ENCODE measurements around the gene EPHA4.

DNA sequence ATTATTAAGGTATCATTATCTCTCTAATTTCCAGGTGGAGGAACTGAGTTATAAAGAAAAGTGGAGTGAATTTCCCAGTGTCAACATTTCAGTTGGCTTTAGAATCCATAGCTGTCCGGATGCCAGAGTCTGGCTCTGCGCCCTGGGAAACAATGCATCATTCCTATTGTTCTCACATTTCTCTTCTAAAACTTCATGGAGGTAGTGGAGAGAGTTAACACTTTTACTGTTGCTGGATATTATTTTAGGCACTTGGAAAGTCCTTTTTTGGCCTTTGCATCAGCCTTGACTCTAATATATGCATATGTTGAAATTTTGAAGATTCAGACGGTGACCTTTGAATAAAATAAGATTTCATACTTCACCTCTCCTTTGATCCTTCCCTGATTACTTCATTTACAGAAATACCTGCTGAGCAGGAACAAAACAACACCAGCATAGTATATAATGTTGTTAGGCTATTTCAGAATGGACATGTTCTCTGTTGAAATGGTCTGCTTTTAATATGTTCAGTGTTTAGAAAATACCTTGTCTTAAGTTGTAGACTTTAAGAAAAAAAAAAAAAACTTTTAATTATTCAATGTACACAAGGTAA is 148.8 kb downstream of the EPHA4 start:
- TF ChIP-seq EP300 (IDR thresholded peaks at IDR 0.05) (no peak), CTCF (IDR thresholded peaks at IDR 0.05) (no peak), POLR2A (IDR thresholded peaks at IDR 0.05) (no peak)

Data from ovary (tissue), 3 donors.